Retinal pigment epithelial cell (primary cell): ENCODE data around the gene APIP.

Experiments used
- DNase-seq: peaks from one replicate; pipeline ENCODE4 v3.0.0-alpha.2; 2010; ENCODE audit warnings: low read depth
- H3K4me3 ChIP-seq: 2 replicates; pipeline ENCODE4 v1.5.1; 2011; ENCODE audit warnings: mild to moderate bottlenecking, low read length, control low read depth, moderate library complexity
- TF ChIP-seq, protein P1 (sequence below): conservative IDR thresholded peaks from 2 replicates; pipeline ENCODE4 v1.5.1; 2011; ENCODE audit warnings: low read depth, low read length, control low read depth, inconsistent platforms

APIP gene

DNA sequence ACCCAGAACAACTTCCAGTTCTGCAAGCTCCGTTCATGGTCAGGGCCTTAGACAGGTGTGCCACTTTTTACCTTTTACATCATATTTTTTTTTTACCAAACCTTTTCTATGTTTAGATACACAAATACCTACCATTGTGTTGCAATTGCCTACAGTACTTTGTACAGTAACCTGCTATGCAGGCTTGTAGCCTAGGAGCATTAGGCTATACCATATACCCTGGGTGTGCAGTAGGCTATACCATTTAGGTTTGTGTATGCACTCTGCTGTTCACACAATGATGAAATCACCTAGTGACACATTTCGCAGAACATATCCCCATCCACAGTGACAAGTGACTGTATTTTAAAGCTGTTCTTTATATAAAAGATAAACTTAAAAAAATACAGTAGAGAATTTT is 29.6 kb downstream of the APIP start:
- no peak overlapping the region for H3K4me3 ChIP-seq
- TF ChIP-seq, protein P1, sequence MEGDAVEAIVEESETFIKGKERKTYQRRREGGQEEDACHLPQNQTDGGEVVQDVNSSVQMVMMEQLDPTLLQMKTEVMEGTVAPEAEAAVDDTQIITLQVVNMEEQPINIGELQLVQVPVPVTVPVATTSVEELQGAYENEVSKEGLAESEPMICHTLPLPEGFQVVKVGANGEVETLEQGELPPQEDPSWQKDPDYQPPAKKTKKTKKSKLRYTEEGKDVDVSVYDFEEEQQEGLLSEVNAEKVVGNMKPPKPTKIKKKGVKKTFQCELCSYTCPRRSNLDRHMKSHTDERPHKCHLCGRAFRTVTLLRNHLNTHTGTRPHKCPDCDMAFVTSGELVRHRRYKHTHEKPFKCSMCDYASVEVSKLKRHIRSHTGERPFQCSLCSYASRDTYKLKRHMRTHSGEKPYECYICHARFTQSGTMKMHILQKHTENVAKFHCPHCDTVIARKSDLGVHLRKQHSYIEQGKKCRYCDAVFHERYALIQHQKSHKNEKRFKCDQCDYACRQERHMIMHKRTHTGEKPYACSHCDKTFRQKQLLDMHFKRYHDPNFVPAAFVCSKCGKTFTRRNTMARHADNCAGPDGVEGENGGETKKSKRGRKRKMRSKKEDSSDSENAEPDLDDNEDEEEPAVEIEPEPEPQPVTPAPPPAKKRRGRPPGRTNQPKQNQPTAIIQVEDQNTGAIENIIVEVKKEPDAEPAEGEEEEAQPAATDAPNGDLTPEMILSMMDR = no peak
- DNase-seq = no peak

DNA sequence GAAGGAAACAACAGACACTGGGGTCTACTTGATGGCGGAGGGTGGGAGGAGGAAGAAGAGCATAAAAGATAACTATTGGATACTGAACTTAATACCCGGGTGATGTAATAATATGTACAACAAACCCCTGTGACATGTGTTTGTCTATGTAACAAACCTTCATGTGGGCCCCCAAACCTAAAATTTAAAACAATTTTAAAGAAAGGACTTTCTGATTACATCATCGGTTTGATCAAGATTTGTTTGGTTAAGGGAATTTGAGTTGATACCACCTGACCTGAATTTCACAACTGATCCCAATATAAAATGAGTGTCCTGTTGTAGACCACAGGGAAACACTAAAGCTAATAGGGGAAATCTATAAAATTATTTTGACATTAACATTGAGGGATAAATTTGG is 34.3 kb downstream of the APIP start:
- no peak overlapping the region for H3K4me3 ChIP-seq
- no peak for DNase-seq
- TF ChIP-seq, protein P1 = no peak

DNA sequence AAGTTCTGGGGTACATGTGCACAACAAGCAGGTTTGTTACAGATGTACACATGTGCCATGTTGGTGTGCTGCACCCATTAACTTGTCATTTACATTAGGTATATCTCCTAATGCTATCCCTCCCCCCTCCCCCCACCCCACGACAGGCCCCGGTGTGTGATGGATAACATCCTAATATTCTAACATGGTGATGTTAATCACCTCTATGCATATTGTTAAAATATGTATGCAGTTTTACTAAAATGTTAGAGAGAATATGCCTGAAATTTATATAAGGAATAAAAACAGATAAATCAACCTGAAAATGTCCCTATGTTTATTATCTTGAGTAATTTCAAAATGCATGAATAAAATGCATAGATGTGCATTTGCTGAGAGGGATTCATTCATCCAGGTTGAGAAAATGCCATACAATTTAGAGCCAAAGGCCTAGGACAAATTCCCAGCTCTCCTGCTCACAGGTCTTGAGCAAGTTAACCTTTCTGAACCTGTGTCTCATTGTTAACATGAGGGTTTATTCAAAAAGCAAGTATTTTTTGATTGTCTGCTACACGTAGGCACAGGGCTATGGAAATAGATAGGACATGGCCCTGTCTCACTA is 38.7 kb downstream of the APIP start:
- TF ChIP-seq, protein P1 = no peak
- H3K4me3 ChIP-seq = no peak overlapping the region
- no peak for DNase-seq

DNA sequence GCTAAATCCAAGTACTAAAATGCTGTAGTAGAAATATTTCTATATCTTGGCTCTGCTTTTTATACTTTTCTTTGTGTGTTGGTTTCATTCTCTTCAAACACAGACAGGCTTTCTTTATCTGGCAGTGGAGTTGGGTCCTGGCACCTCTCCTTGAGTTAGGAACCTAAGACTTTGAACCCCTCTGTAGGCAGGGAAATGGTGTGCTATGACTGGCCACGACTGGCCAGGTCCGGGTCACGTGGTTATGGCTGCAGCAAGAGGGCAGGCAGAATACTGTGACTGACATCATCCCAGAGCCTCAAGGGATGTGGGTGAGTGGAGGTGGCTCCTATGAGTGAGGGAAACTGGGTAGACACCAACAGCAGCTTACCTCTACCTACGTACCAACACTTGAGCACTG is 42.0 kb downstream of the APIP start:
- no peak for DNase-seq
- no peak overlapping the region for H3K4me3 ChIP-seq
- TF ChIP-seq, protein P1 = no peak

DNA sequence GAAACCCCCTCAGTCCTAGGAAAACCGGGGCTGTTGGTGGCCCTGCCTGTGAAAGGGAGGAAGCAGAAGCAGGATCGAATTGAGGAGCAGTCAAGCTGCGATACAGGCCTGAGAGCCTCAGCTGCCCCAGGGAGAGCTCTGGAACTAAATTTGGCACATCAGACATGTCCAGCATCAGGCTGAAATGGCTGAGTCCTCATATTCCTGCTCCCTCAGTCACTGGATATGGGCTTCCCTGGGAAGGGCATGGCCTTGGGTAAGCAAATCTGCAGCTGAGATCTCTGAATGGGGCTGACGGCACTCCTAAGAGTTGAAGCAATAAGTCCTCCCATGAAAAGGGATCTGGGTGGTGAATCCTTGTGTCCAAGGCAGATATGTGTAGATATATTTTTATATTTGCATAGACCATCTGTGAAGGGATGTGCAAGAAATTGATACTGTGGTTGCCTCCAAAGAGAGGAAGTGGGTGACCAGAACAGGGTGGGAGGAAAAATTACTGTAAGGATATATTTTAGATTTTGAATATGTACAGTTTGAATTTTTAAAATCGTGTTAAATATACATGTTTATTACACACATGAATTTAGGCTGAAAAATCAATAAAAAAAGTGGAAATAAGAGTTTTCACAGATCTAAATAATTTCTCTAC is 45.5 kb downstream of the APIP start:
- no peak for DNase-seq
- TF ChIP-seq, protein P1 = no peak
- H3K4me3 ChIP-seq = no peak overlapping the region

DNA sequence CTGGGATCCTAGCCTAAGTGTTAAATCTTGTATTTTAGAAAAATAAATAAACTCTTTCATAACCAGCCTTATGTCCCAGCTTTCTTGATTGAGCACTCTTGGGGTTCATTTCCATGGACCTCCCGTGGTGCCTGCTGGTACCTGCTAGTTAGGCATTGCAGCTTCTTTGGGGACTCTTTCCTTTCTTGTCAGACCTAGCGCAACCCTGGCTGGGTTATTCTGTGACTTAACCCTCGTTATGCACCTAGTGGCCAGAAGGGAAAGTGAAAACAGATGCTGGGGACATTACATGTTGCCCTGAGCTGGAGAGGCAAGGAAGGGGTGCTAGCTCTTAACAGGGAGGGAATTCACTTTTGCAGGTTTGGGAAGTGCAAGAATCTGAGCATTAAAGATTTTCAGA is 46.8 kb downstream of the APIP start:
- no peak overlapping the region for H3K4me3 ChIP-seq
- DNase-seq = no peak
- TF ChIP-seq, protein P1 = peak; percentile 35

DNA sequence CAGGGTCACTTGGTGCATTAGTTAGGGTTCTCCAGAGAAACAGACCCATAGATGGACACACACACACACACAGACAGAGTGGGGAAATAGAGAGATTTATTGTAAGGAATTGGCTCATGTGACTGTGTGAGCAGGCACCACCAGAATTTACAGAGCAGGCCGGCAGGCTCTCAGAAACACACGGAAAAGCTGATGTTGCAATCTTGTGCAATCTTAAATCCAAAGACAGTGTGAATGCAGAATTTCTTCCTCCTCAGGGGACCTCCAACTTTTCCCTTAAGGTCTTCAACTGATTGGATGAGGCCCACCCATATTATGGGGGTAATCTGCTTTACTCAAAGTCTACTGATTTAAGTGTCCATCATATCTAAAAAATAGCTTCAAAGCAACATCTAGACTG is 49.8 kb downstream of the APIP start:
- no peak for DNase-seq
- TF ChIP-seq, protein P1 = no peak

More for the DNA sequence above, 49.8 kb downstream of the APIP start:
- no peak overlapping the region for H3K4me3 ChIP-seq
